GM19467 (cell line): ENCODE measurements around the gene TOGARAM1.
"Not testable (repeated sequence)": the region's sequence is repeated elsewhere in the genome, so short reads cannot be mapped to it uniquely, and the experiment has no call there.

Experiments
- ATAC-seq: cut with Tn5 transposase; IDR thresholded peaks from one replicate; pipeline ENCODE4 v1.9.1; 2021; ENCODE audit warnings: mild to moderate bottlenecking, moderate library complexity; ENCODE audit not compliant: unreplicated experiment

Gene TOGARAM1

DNA sequence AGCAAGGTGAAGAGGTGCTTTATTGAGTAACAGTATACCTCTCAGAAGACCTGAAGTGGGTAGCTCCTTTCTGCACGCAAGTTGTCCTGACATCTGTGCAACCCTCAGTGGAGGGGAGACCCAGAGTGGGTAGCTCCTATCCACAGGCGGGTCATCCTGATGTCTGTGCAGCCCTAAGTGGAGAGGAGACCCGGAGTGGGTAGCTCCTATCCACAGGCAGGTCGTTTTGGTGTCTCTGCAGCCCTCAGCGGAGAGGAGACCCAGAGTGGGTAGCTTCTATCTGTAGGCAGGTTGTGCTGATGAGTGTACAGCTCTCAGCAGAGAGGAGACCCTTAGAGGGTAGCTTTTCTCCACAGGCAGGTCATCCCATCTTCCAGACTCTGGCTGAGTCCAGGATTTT lies 76.9 kb downstream of the TOGARAM1 start:
- no peak for ATAC-seq

DNA sequence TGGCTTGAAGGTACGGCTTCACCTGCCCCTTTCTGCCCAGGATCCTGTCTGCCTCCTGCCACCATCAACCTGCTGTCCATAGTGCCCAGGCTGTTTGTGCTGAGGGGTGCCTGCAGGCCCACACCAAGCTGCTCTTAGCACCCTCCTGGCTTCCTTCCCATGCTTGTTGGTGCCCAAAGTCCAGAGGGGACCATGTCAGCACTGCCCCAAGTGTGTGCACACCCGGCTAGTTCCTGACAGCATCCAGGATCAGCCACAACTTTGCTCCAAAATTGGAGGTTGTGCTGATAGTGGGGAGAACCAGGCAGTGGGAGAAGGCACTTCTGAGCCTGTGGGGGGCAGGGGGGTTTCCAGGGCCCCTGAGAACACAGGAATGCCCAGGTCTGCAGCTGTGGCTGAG lies 77.4 kb downstream of the TOGARAM1 start:
- ATAC-seq: no peak

DNA sequence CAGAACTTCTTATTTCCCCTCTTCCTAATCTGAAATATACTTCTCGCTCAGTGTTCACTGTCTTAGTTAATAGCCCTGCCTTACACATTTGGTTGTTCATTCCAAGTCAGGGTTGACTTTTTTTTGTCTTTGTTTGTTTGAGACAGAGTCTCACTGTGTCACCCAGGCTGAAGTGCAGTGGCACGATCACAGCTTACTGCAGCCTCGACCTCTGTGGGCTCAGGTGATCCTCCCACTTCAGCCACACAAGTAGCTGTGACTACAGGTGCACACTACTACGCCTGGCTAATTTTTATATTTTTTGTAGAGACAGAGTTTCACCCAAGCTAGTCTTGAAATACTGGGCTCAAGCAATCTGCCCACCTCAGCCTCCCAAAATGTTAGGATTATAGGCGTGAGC lies 79.7 kb downstream of the TOGARAM1 start:
- no peak for ATAC-seq

DNA sequence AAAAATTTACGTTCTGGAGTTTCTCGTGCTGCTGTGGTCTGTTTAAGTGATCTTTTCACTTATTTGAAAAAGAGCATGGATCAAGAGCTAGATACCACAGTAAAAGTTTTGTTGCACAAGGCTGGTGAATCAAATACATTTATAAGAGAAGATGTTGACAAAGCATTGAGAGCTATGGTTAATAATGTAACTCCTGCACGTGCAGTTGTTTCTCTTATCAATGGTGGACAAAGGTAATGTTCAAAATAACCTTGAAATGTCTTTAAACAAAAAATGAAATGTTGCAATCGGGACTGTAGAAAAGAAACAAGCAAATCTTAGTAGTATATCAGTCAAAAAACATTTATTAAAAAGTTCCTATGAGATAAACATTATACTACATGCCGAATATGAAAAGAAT lies 82.6 kb downstream of the TOGARAM1 start:
- no peak for ATAC-seq

DNA sequence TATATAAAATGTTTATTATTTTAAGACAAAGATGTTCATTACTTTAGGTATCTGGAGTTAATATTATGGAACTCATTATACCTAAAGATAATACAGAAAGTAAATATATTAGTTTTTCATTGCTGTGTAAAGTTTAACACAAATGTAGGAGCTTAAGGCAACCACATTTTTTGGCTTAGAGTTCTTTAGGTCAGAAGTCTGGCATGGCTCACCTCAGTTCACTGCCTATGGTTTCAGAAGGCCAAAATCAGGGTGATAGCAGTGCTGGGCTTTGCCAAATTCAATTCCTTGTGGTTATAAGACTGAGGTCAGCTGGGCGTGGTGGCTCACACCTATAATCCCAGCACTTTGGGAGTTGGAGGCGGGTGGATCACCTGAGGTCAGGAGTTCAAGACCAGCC lies 86.4 kb downstream of the TOGARAM1 start:
- no peak for ATAC-seq

DNA sequence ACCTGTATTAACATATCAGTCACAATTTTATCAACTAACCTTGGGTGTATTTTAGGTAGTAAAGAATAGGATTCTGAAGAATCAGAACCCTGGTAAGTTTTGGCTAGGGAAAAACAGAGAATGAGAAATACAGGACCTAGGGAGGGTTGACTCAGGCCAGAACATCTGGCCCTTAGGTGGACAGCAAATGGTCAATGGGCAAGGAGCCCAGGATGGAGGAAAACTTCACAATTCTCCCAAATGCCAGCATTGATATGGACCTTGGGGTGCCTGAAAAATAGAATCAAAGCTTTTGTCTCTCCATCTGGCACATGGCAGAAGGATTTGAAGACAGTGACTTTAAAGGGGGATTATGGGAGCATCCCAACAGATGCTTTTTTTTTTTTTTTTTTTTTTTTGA lies 89.2 kb downstream of the TOGARAM1 start:
- ATAC-seq: no peak

DNA sequence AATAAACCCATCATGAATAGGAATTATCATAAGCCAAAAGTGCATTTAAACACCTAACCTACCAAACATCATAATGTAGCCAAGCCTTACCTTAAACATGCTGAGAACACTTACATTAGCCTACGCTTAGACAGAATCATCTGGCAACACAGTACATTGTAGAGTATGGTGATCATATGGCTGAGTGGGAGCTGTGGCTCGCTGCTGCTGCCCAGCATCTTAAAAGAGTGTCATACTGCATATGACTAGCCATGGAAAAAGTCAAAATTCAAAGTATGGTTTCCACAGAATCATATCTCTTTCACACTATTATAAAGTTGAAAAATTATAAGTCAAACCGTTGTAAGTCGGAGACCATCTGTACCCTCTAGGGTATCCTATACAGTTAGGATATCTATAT lies 89.9 kb downstream of the TOGARAM1 start:
- ATAC-seq: no peak

DNA sequence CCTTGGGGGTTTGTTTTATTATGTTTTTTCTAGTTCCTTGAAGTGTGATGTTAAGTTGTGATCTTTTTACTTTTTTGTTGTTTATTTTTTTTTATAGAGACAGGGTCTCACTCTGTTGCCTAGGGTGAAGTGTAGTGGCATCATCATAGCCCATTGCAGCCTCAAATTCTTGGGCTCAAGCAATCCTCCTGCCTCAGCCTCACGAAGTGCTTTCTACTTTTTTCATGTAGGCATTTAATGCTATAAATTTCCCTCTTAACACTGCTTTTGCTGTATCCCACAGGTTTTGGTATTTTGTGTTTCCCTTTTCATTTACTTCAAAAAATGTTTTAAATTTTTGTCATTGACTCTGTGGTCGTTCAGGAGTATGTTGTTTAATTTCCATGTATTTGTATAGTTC lies 95.4 kb downstream of the TOGARAM1 start:
- no peak for ATAC-seq

DNA sequence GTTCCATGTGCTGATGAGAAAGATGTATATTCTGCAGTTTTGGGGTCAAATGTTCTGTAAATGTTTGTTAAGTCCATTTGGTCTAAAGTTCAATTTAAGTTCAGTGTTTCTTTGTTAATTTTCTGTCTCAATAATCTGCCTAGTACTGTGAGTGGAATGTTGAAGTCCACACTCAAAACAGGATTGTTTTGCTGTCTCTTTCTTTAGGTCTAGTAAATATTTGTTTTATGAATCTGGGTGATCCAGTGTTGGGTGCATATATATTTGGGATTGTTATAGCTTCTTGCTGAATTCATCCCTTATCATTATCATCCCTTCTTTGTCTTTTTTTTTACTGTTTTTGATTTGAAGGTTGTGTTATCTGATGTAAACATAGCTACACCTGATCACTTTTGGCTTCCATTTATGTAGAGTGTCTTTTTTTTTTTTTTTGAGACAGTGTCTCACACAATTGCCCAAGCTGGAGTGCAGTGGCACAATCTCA lies 95.9 kb downstream of the TOGARAM1 start:
- ATAC-seq: no peak

DNA sequence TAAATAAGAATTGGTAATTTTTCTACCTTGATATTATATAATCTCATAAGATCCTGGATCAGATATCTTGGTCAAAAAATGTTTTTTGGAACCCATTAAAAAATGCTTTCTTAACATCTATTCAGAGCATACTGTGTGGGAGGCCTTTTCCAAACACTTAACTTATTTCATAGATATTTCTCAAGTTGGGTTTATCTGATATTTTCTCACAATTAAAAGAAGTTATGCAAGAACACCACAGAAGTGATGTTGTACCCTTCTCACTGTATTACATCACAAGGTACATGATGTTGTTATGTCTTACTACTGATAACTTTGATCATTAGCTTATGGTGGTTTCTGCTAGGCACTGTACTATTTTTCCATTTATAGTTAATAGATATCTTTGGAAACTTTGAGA lies 98.6 kb downstream of the TOGARAM1 start:
- no peak for ATAC-seq

DNA sequence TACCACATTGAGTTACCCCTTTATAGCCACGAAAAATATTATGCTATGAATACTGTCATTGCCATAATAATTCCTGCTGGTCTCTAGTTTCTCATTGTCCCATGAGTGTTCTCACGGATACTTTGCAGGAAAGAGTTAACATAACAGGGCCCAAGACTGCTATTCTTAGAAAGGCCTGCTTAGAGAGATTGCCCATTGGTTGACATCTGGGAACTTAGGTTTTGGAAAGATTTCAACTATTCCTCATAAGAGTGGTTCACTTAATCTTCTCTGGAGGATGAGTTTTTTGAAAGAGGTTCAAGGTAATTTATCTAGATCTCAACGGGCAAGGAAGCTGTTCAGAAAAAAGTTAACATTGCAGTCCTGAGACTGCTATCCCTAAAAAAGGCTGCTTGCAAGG lies 103.5 kb downstream of the TOGARAM1 start:
- no peak for ATAC-seq

DNA sequence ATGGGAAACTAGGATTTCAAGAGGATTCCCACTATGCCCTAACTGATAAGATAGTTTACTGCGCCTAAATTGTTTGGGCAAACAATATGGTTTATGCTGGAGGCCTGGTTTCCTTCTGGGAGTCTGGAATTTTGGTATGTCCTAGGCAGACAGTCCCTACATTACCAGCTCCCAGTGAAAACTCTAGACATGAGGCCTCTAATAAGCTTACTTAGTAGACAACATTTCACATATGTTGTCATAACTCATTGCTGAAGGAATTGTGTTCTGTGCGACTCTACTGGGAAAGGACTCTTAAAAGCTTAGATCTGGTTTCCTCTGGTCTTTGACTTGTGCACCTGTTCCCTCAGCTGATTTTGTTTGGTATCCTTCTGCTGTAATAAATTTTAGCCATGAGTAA lies 104.0 kb downstream of the TOGARAM1 start:
- ATAC-seq: no peak

DNA sequence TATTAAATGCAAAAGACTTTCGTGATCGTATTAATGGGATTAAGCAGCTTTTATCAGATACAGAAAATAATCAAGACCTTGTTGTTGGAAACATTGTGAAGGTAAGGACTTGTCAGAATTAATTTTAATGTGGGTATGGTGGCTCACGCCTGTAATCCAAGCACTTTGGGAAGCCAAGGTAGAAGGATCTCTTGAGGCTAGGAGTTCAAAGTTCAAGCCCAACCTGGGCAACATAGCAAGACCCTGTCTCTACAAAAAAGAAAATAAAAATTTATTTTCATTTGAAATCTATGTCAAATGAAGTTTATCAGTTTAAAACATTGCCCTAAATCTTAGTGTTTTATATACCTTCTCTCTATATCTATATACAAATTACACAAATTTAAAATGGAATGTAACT lies 104.7 kb downstream of the TOGARAM1 start:
- no peak for ATAC-seq

DNA sequence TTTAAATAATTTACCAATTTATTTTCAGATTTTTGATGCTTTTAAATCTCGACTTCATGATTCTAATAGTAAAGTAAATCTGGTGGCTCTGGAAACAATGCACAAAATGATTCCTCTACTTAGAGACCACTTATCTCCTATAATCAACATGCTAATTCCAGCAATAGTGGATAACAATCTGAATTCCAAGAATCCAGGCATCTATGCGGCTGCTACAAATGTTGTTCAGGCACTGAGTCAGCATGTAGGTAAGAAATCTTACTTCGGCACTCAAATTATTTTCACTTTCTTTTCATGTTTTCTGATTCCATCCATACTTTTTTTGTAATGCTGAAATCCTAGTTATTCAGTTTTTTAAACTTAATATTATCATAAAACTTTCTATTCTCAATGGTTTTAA lies 106.4 kb downstream of the TOGARAM1 start:
- no peak for ATAC-seq

DNA sequence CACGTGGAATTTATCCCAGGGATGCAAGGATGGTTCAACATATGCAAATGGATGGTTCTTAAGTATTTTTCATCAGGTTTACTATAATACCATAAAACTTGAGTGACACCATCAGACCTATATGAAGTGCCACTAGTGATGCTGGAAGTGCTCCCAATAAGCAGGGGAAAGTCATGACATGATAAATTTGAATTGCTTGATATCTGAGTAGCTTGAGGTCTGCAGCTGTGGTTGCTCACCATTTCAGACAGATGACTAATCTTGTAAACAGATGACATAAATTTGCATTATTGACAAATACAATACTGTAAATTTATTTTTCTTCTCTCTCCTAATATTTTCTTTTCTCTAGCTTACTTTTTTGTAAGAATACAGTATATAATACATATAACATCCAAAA lies 108.2 kb downstream of the TOGARAM1 start:
- ATAC-seq: no peak

DNA sequence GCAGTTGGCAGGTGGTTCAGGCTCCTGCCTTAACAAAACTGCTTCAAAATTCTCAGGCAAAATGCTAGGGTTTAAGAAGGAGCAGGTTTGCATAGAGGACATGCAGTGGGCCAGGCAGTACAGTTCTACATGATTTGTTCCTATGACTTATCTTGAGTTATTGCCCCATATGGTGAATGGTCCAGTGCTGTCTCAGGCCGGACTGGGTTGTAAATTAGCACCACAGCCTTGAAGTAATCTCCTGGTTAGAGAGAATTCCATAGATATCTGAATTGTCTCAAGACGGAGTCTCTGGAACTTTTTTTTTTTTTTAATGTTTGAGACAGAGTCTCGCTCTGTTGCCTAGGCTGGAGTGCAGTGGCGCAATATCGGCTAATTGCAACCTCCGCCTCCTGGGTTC lies 110.1 kb downstream of the TOGARAM1 start:
- no peak for ATAC-seq

DNA sequence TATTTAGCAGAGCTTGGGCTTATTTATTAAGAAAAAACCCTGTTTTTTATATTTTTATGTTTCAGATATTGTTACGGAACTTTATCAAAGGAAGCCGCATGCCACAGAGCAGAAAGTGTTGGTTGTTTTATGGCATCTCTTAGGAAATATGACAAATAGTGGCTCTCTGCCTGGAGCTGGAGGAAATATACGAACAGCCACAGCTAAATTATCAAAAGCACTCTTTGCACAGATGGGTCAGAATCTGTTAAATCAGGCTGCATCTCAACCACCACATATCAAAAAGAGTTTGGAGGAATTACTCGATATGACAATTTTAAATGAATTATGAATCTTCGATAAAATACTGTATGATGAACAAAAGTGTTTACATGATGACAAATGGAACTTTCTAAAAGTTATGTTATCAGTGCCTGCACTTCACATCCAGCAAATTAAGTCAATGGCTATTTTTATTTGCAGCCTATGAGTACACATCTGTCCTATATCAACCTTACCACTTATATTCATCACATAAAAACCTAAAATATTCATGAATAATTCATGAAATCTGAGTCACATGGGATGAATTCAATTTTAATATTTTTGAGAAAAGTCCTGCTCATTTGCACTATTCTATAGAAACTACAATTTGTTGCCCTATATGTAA lies 111.4 kb downstream of the TOGARAM1 start:
- ATAC-seq: no peak

DNA sequence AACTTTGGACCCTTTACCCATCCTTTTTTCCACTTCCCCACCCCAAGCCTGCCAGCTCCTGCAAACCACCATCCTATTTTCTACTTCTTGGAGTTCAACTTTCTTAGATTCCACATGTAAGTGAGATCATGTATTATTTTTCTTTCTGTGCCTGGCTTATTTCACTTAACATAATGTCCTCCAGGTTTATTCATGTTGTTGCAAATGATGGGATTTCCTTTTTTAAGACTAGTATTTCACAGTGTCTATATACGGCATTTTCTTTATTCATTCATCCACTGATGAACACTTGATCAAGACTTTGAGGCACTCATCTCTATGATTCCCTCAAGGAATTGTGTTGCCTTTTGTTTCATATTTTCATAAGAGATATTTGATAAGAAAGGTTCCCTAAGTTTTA lies 116.3 kb downstream of the TOGARAM1 start:
- ATAC-seq: no peak

DNA sequence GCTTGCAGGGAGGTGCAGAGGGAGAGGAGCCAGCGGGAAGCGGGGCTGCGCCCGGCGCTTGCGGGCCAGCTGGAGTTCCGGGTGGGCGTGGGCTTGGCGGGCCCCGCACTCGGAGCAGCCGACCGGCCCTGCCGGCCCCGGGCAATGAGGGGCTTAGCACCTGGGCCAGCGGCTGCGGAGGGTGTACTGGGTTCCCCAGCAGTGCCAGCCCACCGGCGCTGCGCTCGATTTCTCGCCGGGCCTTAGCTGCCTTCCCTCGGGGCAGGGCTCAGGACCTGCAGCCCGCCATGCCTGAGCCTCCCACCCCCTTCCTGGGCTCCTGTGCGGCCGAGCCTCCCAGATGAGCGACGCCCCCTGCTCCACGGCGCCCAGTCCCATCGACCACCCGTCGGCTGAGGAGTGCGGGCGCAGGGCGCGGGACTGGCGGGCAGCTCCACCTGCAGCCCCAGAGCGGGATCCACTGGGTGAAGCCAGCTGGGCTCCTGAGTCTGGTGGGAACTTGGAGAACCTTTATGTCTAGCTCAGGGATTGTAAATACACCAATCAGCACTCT lies 118.5 kb downstream of the TOGARAM1 start:
- ATAC-seq: not testable (repeated sequence)

DNA sequence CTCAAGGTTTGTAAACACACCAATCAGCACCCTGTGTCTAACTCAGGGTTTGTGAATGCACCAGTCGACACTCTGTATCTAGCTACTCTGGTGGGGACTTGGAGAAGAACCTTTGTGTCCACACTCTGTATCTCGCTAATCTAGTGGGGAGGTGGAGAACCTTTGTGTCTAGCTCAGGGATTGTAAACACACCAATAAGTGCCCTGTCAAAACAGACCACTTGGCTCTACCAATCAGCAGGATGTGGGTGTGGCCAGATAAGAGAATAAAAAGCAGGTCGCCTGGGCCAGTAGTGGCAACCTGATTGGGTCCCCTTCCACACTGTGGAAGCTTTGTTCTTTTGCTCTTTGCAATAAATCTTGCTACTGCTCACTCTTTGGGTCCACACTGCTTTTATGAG lies 119.1 kb downstream of the TOGARAM1 start:
- ATAC-seq: not testable (repeated sequence)

DNA sequence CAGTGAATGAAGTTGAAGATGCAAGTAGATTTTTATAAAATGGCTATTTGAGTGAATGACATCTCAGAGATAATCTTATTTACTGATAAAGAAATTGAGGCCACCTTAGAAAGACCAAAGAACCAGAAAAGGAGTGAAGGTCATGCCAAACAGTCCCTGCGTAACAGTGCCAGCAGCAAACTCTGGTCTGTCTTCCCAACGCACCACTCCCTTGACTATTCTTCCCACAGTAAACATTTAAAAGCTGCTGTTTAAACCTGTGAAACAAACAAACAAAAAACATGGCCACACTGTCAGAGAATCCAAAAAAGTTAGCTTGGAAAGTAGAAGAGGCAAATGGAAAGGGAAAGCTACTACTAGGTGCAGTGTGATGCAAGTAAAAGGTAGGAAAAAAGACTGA lies 120.4 kb downstream of the TOGARAM1 start:
- ATAC-seq: no peak

DNA sequence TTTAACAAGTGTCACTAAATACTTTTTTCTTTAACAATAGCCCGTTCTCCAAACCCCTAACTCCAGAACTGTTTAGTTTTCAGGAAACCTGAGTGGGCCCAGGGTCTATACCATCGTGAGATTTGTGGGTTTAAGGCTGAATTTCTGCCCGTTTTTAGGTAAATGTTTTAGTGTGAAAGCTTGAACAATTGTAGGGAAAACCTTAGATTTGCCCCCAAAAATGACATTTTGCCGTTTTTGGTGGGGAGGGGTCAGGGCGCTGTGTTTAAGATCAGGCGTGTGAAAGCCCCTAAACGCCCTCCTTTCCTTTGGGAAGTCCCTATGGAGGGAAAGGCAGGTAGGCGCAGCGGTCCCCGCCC lies 121.6 kb downstream of the TOGARAM1 start:
- no peak for ATAC-seq
